Measurements from ENCODE around the gene SSPN. TPM values are rescaled to one million over a fixed set of nuclear protein-coding genes. Genes with fewer than 3 reads are reported as not detected.

Gene SSPN
- total RNA-seq, 2 donors from 2014 or later = 1.3 to 3.7 TPM

DNA sequence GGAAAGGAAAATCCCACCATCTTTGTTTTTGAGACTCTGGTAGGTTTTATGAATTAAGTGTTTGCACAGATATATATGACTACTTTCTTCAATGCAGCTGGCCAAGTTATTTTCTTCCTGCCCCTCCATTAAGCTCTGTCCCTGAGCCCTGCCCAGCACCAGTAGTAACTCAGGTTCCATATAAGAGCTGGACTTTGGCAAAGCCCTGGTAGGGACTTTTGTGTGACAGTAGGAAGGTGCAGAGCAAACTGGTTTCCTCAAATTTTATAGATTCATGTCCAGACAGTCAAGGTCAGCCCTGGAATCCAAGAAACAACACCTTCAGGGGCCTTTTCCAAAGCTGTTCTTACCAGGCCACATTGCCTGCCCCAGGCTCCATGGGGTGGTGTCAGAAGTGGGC is 47.3 kb downstream of the SSPN start:
- H3K9ac ChIP-seq (ENCODE audit: extremely low read depth, low read length, poor library complexity, severe bottlenecking) = no peak overlapping the region
- H3K4me3 Mint-ChIP-seq = no peak overlapping the region
- no peaks in the 10 kb centered on the region for H3K4me1 ChIP-seq (ENCODE audit: control insufficient read depth, insufficient read depth, low read length)
- no peak overlapping the region for H3K27ac Mint-ChIP-seq
- DNase-seq = no peak
- no peak overlapping the region for H3K4me3 ChIP-seq (ENCODE audit: low read length)
- no peak overlapping the region for H3K27ac ChIP-seq (ENCODE audit: low read depth, low read length)
- H3K27me3 Mint-ChIP-seq (ENCODE audit: insufficient read depth) = peaks cover 3% of the 10 kb centered on the region
- H3K9me3 ChIP-seq (ENCODE audit: control insufficient read depth, low read length) = no peaks in the 10 kb centered on the region
- no peak for TF ChIP-seq CTCF (conservative IDR thresholded peaks at IDR 0.05)
- H3K27me3 ChIP-seq (ENCODE audit: control insufficient read depth, insufficient read depth, low read length, poor library complexity, severe bottlenecking) = no peaks in the 10 kb centered on the region
- no peaks in the 10 kb centered on the region for H3K36me3 Mint-ChIP-seq (ENCODE audit: low read depth)
- H3K4me1 Mint-ChIP-seq = peaks cover 14% of the 10 kb centered on the region
- H3K36me3 ChIP-seq (ENCODE audit: control insufficient read depth, insufficient read depth, low read length) = no peaks in the 10 kb centered on the region
- no peaks in the 10 kb centered on the region for H3K9me3 Mint-ChIP-seq

DNA sequence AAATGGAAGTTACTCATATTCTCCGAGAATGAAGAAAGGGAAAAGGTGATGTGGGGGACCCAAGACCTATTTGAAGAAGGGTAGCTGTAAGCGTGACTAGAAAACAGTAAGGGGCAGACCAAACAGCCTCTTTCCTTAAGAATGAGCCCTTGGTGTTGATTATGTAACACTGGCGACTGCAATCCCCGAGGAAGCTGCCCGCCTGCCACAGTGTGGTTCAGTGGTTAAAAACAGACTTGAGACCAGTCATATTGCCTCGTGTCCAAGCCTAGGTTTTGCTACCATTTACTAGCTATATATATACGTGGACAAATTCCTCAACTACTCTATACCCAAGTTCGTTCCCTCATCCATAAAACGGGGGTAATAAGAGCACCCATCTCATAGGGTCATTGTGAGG is 49.1 kb downstream of the SSPN start:
- 90 to 92% methylated on average over 8 to 9 of the region's 9 CpGs for WGBS, 2 experiments (ENCODE audit: insufficient coverage in 1 of 2, insufficient read length in 1 of 2)
- H3K9ac ChIP-seq (ENCODE audit: extremely low read depth, low read length, poor library complexity, severe bottlenecking) = no peak overlapping the region
- no peak for TF ChIP-seq CTCF (conservative IDR thresholded peaks at IDR 0.05)

DNA sequence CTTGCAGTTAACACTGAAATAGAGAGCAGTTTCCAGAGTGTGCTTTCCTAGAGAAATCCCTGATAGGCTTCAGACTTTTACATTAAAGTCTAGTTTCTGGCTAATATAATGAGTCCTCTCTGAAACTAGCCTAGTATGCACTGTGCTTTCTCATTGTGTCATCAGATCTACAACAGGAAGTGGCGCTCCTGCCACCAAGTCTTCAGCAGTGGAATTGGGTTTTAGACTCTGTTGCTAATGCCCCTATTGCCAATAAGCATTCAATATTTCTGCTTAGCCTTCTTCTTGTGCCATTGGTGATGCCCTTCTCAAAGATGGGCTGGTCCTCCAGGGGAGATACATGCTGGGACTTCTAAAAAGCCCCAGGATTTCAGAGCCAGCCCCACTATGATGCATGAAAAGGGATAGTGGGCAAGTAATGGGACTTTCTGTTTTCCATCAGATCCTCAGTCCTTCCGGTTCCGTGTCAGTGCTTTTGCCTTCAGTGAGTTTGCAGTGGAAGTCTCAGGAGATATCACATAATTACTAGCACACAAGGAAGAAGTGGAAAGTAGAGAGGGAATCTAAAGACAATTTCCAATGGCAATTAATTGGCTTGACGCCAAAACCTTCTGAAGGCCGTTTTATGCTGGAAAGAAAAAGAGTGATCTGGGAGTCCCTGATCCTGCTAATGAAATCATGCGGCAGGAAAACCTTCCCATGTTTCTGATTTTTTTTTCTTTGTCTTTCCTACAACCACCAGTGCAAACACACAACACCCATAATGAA is 50.0 kb downstream of the SSPN start:
- Mint-ChIP-seq H3K36me3 (ENCODE audit: low read depth) (peaks cover 6% of the 10 kb centered on the region), H3K27ac (no peak overlapping the region), H3K4me1 (peaks cover 1% of the 10 kb centered on the region), H3K4me3 (no peak overlapping the region), H3K27me3 (ENCODE audit: insufficient read depth) (peaks cover 3% of the 10 kb centered on the region), H3K9me3 (peaks cover 14% of the 10 kb centered on the region)
- H3K4me3 ChIP-seq (ENCODE audit: low read length) = no peak overlapping the region
- H3K9ac ChIP-seq (ENCODE audit: extremely low read depth, low read length, poor library complexity, severe bottlenecking) = no peak overlapping the region
- no peaks in the 10 kb centered on the region for H3K9me3 ChIP-seq (ENCODE audit: control insufficient read depth, low read length)
- no peaks in the 10 kb centered on the region for H3K27me3 ChIP-seq (ENCODE audit: control insufficient read depth, insufficient read depth, low read length, poor library complexity, severe bottlenecking)
- no peak overlapping the region for H3K27ac ChIP-seq (ENCODE audit: low read depth, low read length)
- 75 to 100% methylated on average over 2 to 6 of the region's 6 CpGs for WGBS, 2 experiments (ENCODE audit: insufficient coverage in 1 of 2, insufficient read length in 1 of 2)
- DNase-seq = no peak
- TF ChIP-seq CTCF (conservative IDR thresholded peaks at IDR 0.05) = no peak
- no peaks in the 10 kb centered on the region for H3K4me1 ChIP-seq (ENCODE audit: control insufficient read depth, insufficient read depth, low read length)
- no peaks in the 10 kb centered on the region for H3K36me3 ChIP-seq (ENCODE audit: control insufficient read depth, insufficient read depth, low read length)

More for the DNA sequence above, 49.1 kb downstream of the SSPN start:
- H3K9me3 Mint-ChIP-seq = peaks cover 9% of the 10 kb centered on the region
- H3K27ac ChIP-seq (ENCODE audit: low read depth, low read length) = no peak overlapping the region
- peaks cover 5% of the 10 kb centered on the region for H3K4me1 Mint-ChIP-seq
- no peak for DNase-seq
- no peak overlapping the region for H3K4me3 ChIP-seq (ENCODE audit: low read length)
- no peaks in the 10 kb centered on the region for H3K36me3 ChIP-seq (ENCODE audit: control insufficient read depth, insufficient read depth, low read length)
- no peak overlapping the region for H3K27ac Mint-ChIP-seq
- H3K9me3 ChIP-seq (ENCODE audit: control insufficient read depth, low read length) = no peaks in the 10 kb centered on the region
- H3K27me3 ChIP-seq (ENCODE audit: control insufficient read depth, insufficient read depth, low read length, poor library complexity, severe bottlenecking) = no peaks in the 10 kb centered on the region
- peaks cover 3% of the 10 kb centered on the region for H3K27me3 Mint-ChIP-seq (ENCODE audit: insufficient read depth)
- peaks cover 3% of the 10 kb centered on the region for H3K36me3 Mint-ChIP-seq (ENCODE audit: low read depth)
- H3K4me3 Mint-ChIP-seq = no peak overlapping the region
- no peaks in the 10 kb centered on the region for H3K4me1 ChIP-seq (ENCODE audit: control insufficient read depth, insufficient read depth, low read length)
